Upper lobe of left lung (tissue), 4 donors: ENCODE measurements around the gene LRRN2.

Experiments used
- CTCF ChIP-seq, 6 experiments: fragments of 450-650 bp in 4 of 6; fragments of 200-600 bp in 2 of 6; sonication (generic) in 2 of 6; IDR thresholded peaks; one replicate each; pipeline ENCODE4 v1.5.1; 2016 to 2019; ENCODE audit warnings: antibody characterized with exemption in 6 of 6
- POLR2AphosphoS5 ChIP-seq, 2 donors: sonication (generic); formaldehyde crosslinking; IDR thresholded peaks; one replicate each; pipeline ENCODE4 v1.5.1; 2017; ENCODE audit warnings: antibody characterized with exemption in 2 of 2

- TF ChIP-seq POLR2AphosphoS5 (IDR thresholded peaks at IDR 0.05) (no peak), CTCF (IDR thresholded peaks at IDR 0.05) (no peak)
These were observed 65.8 kb downstream of the LRRN2 start for GRCh38 chr1:204619721-204620120.
